H9 (cell line): ENCODE measurements around the gene PKNOX2. TPM values are rescaled to one million over a fixed set of nuclear protein-coding genes. Genes with fewer than 3 reads are reported as not detected.

Experiments
- DNase-seq: peaks from one replicate; pipeline ENCODE4 v3.0.0-alpha.2; 2017
- H2AFZ ChIP-seq: one replicate; pipeline ENCODE4 v1.6.1; 2013; ENCODE audit warnings: mild to moderate bottlenecking, low read length, control low read depth, moderate library complexity
- H2AK5ac ChIP-seq: 2 replicates; pipeline ENCODE4 v1.6.1; 2013; ENCODE audit warnings: low read length, control low read depth, mixed read lengths; ENCODE audit not compliant: insufficient read length
- H2BK120ac ChIP-seq: one replicate; pipeline ENCODE4 v1.6.1; 2013; ENCODE audit warnings: low read depth, mild to moderate bottlenecking, low read length, control low read depth, inconsistent platforms; ENCODE audit not compliant: poor library complexity, severe bottlenecking
- H2BK12ac ChIP-seq: 2 replicates; pipeline ENCODE4 v1.6.1; 2013; ENCODE audit warnings: low read length, control low read depth, mixed read lengths, low read depth; ENCODE audit not compliant: insufficient read length
- H2BK15ac ChIP-seq: 2 replicates; pipeline ENCODE4 v1.6.1; 2013; ENCODE audit warnings: low read depth, low read length, control low read depth
- H2BK20ac ChIP-seq: one replicate; pipeline ENCODE4 v1.6.1; 2013; ENCODE audit warnings: low read depth, mild to moderate bottlenecking, low read length, control low read depth, inconsistent platforms; ENCODE audit not compliant: poor library complexity, severe bottlenecking
- H2BK5ac ChIP-seq: 2 replicates; pipeline ENCODE4 v1.6.1; 2013; ENCODE audit warnings: low read length, control low read depth, mixed read lengths; ENCODE audit not compliant: insufficient read length
- H3K14ac ChIP-seq: 2 replicates; pipeline ENCODE4 v1.6.1; 2013; ENCODE audit warnings: low read length, control low read depth; ENCODE audit not compliant: insufficient read depth
- H3K18ac ChIP-seq: 2 replicates; pipeline ENCODE4 v1.6.1; 2013; ENCODE audit warnings: low read depth, mild to moderate bottlenecking, mixed read lengths, low read length, control low read depth; ENCODE audit not compliant: insufficient read length
- H3K23ac ChIP-seq: 2 replicates; pipeline ENCODE4 v1.6.1; 2013; ENCODE audit warnings: low read length, control low read depth, mixed read lengths, low read depth; ENCODE audit not compliant: insufficient read length
- H3K23me2 ChIP-seq: 2 replicates; pipeline ENCODE4 v1.6.1; 2013; ENCODE audit warnings: low read depth, mild to moderate bottlenecking, mixed read lengths, low read length, control low read depth; ENCODE audit not compliant: insufficient read length, poor library complexity, severe bottlenecking
- H3K27ac ChIP-seq: 2 replicates; pipeline ENCODE4 v1.5.1; 2013; ENCODE audit warnings: low read length, control low read depth, mixed read lengths, low read depth; ENCODE audit not compliant: insufficient read length
- H3K27me3 ChIP-seq: 2 replicates; pipeline ENCODE4 v1.6.1; 2013; ENCODE audit warnings: low read length, control low read depth, inconsistent platforms; ENCODE audit not compliant: insufficient read depth
- H3K4ac ChIP-seq: 2 replicates; pipeline ENCODE4 v1.6.1; 2013; ENCODE audit warnings: low read depth, mild to moderate bottlenecking, control low read depth, inconsistent platforms, low read length, moderate library complexity
- H3K4me1 ChIP-seq: 2 replicates; pipeline ENCODE4 v1.6.1; 2013; ENCODE audit warnings: low read length, control low read depth, inconsistent platforms; ENCODE audit not compliant: insufficient read depth
- H3K4me2 ChIP-seq: 2 replicates; pipeline ENCODE4 v1.6.1; 2013; ENCODE audit warnings: low read length, control low read depth, mixed read lengths; ENCODE audit not compliant: insufficient read length, insufficient read depth
- H3K56ac ChIP-seq: 2 replicates; pipeline ENCODE4 v1.6.1; 2013; ENCODE audit warnings: low read depth, mild to moderate bottlenecking, mixed read lengths, low read length, control low read depth; ENCODE audit not compliant: insufficient read length
- H3K79me1 ChIP-seq: 2 replicates; pipeline ENCODE4 v1.6.1; 2013; ENCODE audit warnings: low read depth, mild to moderate bottlenecking, moderate library complexity, low read length, control low read depth, inconsistent platforms; ENCODE audit not compliant: insufficient read depth, poor library complexity, severe bottlenecking
- H3K79me2 ChIP-seq: 2 replicates; pipeline ENCODE4 v1.6.1; 2013; ENCODE audit warnings: low read length, control low read depth, inconsistent platforms; ENCODE audit not compliant: insufficient read depth
- H3K9ac ChIP-seq: 2 replicates; pipeline ENCODE4 v1.6.1; 2013; ENCODE audit warnings: low read length, control low read depth, mixed read lengths; ENCODE audit not compliant: insufficient read length; ENCODE audit errors: extremely low read depth
- H3K9me3 ChIP-seq: one replicate; pipeline ENCODE4 v1.6.1; 2013; ENCODE audit warnings: low read depth, low read length, inconsistent platforms; ENCODE audit not compliant: control insufficient read depth
- H3T11ph ChIP-seq: one replicate; pipeline ENCODE4 v1.6.1; 2013; ENCODE audit warnings: mild to moderate bottlenecking, low read length, control low read depth, inconsistent platforms
- H4K20me1 ChIP-seq: one replicate; pipeline ENCODE4 v1.6.1; 2013; ENCODE audit not compliant: control insufficient read depth, insufficient read length, insufficient read depth
- H4K5ac ChIP-seq: 2 replicates; pipeline ENCODE4 v1.6.1; 2013; ENCODE audit warnings: low read depth, mild to moderate bottlenecking, mixed read lengths, low read length, control low read depth; ENCODE audit not compliant: insufficient read length
- H4K8ac ChIP-seq: replicated peaks from 2 replicates; pipeline ENCODE4 v1.6.1; 2013; ENCODE audit warnings: low read length, control low read depth, mixed read lengths, low read depth; ENCODE audit not compliant: insufficient read length
- H4K91ac ChIP-seq: 2 replicates; pipeline ENCODE4 v1.6.1; 2013; ENCODE audit warnings: low read depth, mild to moderate bottlenecking, moderate library complexity, mixed read lengths, low read length, control low read depth; ENCODE audit not compliant: insufficient read length
- H3K27ac Mint-ChIP-seq, 3 experiments: 2 replicates in 2 of 3; 3 replicates in 1 of 3; pipeline ENCODE4 v1.8.0; 2020 to 2021; ENCODE audit warnings: mixed read lengths in 3 of 3, mild to moderate bottlenecking in 1 of 3, moderate library complexity in 1 of 3
- H3K27me3 Mint-ChIP-seq: 2 replicates; pipeline ENCODE4 v1.8.0; 2021; ENCODE audit warnings: low read depth, mild to moderate bottlenecking, moderate library complexity, mixed read lengths
- H3K36me3 Mint-ChIP-seq, 3 experiments: 2 replicates in 2 of 3; 3 replicates in 1 of 3; pipeline ENCODE4 v1.8.0; 2020 to 2021; ENCODE audit warnings: low read depth in 3 of 3, mixed read lengths in 3 of 3; ENCODE audit not compliant: insufficient read depth in 1 of 3
- H3K4me1 Mint-ChIP-seq, 2 experiments: 2 replicates each; pipeline ENCODE4 v1.8.0; 2020; ENCODE audit warnings: mixed read lengths in 2 of 2
- H3K4me3 Mint-ChIP-seq, 2 experiments: 2 replicates in 1 of 2; 3 replicates in 1 of 2; pipeline ENCODE4 v1.8.0; 2020 to 2021; ENCODE audit warnings: mild to moderate bottlenecking in 2 of 2, mixed read lengths in 2 of 2, moderate library complexity in 1 of 2
- H3K9me3 Mint-ChIP-seq, 2 experiments: 2 replicates in 1 of 2; 3 replicates in 1 of 2; pipeline ENCODE4 v1.8.0; 2020; ENCODE audit warnings: mild to moderate bottlenecking in 2 of 2, mixed read lengths in 2 of 2, moderate library complexity in 1 of 2
- CTCF ChIP-seq: fragments of 200-600 bp; sonication (generic); conservative IDR thresholded peaks from 3 replicates; pipeline ENCODE4 v1.8.0; 2021; ENCODE audit warnings: antibody characterized with exemption, mild to moderate bottlenecking
- WGBS: extraction: QIAGEN DNeasy Blood & Tissue Kit; methylation state at CpG from one replicate; pipeline ENCODE4 v1.1.7; 2013; ENCODE audit warnings: missing lambda C conversion rate, low lambda C conversion rate, mixed read lengths; ENCODE audit not compliant: insufficient read length; ENCODE audit errors: extremely low coverage; 5-methylcytosine and 5-hydroxymethylcytosine counted together
- total RNA-seq: library from RNA; stranded (reverse); gene quantifications from 2 replicates; pipeline ENCODE4 v1.2.1, GENCODE V29; 2021

The PKNOX2 gene
- total RNA-seq, 1 experiment from 2014 or later, result 1.3 TPM

GRCh38 chr11:125379565-125379964, 215.0 kb downstream of the PKNOX2 start:
- no peak overlapping the region for H3T11ph ChIP-seq
- Mint-ChIP-seq H3K4me3 (no peak overlapping the region; a peak in 1 of 5 replicates), H3K27ac (no peak overlapping the region; a peak in 1 of 7 replicates), H3K36me3 (no peaks in the 10 kb centered on the region), H3K4me1 (peaks cover 31 to 47% of the 10 kb centered on the region in 2 experiments), H3K27me3 (peaks cover 11% of the 10 kb centered on the region), H3K9me3 (no peaks in the 10 kb centered on the region)
- H3K23me2 ChIP-seq, result no peaks in the 10 kb centered on the region
- H2BK15ac ChIP-seq, result no peak overlapping the region
- no peak overlapping the region for H2BK5ac ChIP-seq
- H2AK5ac ChIP-seq, result no peak overlapping the region
- no peaks in the 10 kb centered on the region for H3K27me3 ChIP-seq
- no CpG with 5 or more reads among the region's 5 CpGs for WGBS
- H4K20me1 ChIP-seq, result no peaks in the 10 kb centered on the region
- no peak overlapping the region for H3K18ac ChIP-seq
- no peak overlapping the region for H4K8ac ChIP-seq
- no peak overlapping the region for H2AFZ ChIP-seq
- H3K27ac ChIP-seq, result no peak overlapping the region
- no peak overlapping the region for H3K4me2 ChIP-seq
- no peak overlapping the region for H3K56ac ChIP-seq
- no peak overlapping the region for H2BK20ac ChIP-seq
- H3K4me1 ChIP-seq, result no peaks in the 10 kb centered on the region; the same call in 1 of the 2 replicates
- DNase-seq, result no peak
- H3K79me2 ChIP-seq, result no peaks in the 10 kb centered on the region
- no peak overlapping the region for H3K14ac ChIP-seq
- no peaks in the 10 kb centered on the region for H3K79me1 ChIP-seq
- H2BK120ac ChIP-seq, result no peak overlapping the region
- H2BK12ac ChIP-seq, result no peak overlapping the region
- no peak overlapping the region for H4K5ac ChIP-seq
- no peaks in the 10 kb centered on the region for H3K9me3 ChIP-seq
- no peak overlapping the region for H3K9ac ChIP-seq
- TF ChIP-seq CTCF, result no peak
- no peak overlapping the region for H3K23ac ChIP-seq
- no peak overlapping the region for H3K4ac ChIP-seq
- no peak overlapping the region for H4K91ac ChIP-seq
